Panc1 (cell line): Measurements from ENCODE around the gene BARX1. TPM values are rescaled to one million over a fixed set of nuclear protein-coding genes. Genes with fewer than 3 reads are reported as not detected.

Experiments
- ATAC-seq: fragments of 200-7000 bp; cut with Tn5 transposase; 2 replicates; pipeline ENCODE4 v1.9.1; 2020; ENCODE audit warnings: mild to moderate bottlenecking, moderate library complexity
- BruUV-seq: library from RNA; stranded (reverse); fragments of 400-500 nt; replicated peaks from 2 replicates; lab custom pipeline; 2021; lab: Mats Ljungman, UMichigan
- CTCF ChIA-PET: fragments of 300-600 bp; sonication (Branson Sonifier 250); formaldehyde crosslinking; loops from one replicate; lab custom pipeline; 2022; ENCODE audit warnings: antibody characterized with exemption; lab: Charles Lee
- POLR2A ChIA-PET: fragments of 300-600 bp; sonication (Branson Sonifier 250); formaldehyde crosslinking; loops from one replicate; lab custom pipeline; 2022; ENCODE audit warnings: antibody characterized with exemption; lab: Charles Lee
- DNase-seq: peaks from one replicate; pipeline ENCODE4 v3.0.0-alpha.2; 2010; ENCODE audit warnings: low read depth, low spot score
- H3K27ac ChIP-seq: 2 replicates; pipeline ENCODE4 v1.5.1; 2011; ENCODE audit warnings: mild to moderate bottlenecking, low read length, inconsistent platforms
- H3K27me3 ChIP-seq: fragments of 200-500 bp; sonication (Bioruptor generic); 2 replicates; pipeline ENCODE4 v1.6.0; 2014; ENCODE audit warnings: low read length, inconsistent platforms; ENCODE audit not compliant: control insufficient read depth, insufficient read depth
- H3K36me3 ChIP-seq: fragments of 200-500 bp; sonication (Bioruptor generic); 2 replicates; pipeline ENCODE4 v1.5.1; 2014; ENCODE audit warnings: inconsistent platforms, mild to moderate bottlenecking, low read length, moderate library complexity; ENCODE audit not compliant: control insufficient read depth, insufficient read depth
- H3K4me1 ChIP-seq: 2 replicates; pipeline ENCODE4 v1.5.1; 2011; ENCODE audit warnings: inconsistent platforms, mild to moderate bottlenecking, low read length, moderate library complexity; ENCODE audit not compliant: control insufficient read depth, insufficient read depth
- H3K4me3 ChIP-seq, 2 experiments: 2 replicates each; pipeline ENCODE4 v1.5.1; 2011 to 2012; ENCODE audit warnings: low read depth in 2 of 2, low read length in 2 of 2, mild to moderate bottlenecking in 2 of 2, inconsistent platforms in 1 of 2, moderate library complexity in 1 of 2
- H3K9me3 ChIP-seq: fragments of 200-500 bp; sonication (Bioruptor generic); 2 replicates; pipeline ENCODE4 v1.5.1; 2014; ENCODE audit warnings: low read depth, mild to moderate bottlenecking, inconsistent platforms, low read length, moderate library complexity; ENCODE audit not compliant: control insufficient read depth, insufficient read depth
- POLR2AphosphoS5 ChIP-seq: IDR thresholded peaks from 2 replicates; pipeline ENCODE4 v1.6.1; 2012; ENCODE audit warnings: mild to moderate bottlenecking, low read depth, low read length, moderate library complexity
- SIN3A ChIP-seq: IDR thresholded peaks from 2 replicates; pipeline ENCODE4 v1.6.1; 2012; ENCODE audit warnings: low read depth, mild to moderate bottlenecking, low read length, moderate library complexity, borderline replicate concordance; ENCODE audit not compliant: insufficient read depth
- TCF7L2 ChIP-seq: IDR thresholded peaks from 2 replicates; pipeline ENCODE4 v1.6.1; 2011; ENCODE audit warnings: mild to moderate bottlenecking, low read depth, low read length, inconsistent platforms
- in situ Hi-C: cut with HindIII; loops from 2 replicates; pipeline ENCODE4 v1.10.0; 2016; ENCODE audit warnings: low sequenced_read_pairs, low pct_unique_long_range_greater_than_20kb
- intact Hi-C: fragments of 100-400 bp; cut with micrococcal nuclease; formaldehyde crosslinking; loops from one replicate; pipeline ENCODE4 v1.10.0; 2022; ENCODE audit not compliant: unreplicated experiment
- total RNA-seq: library from RNA; stranded (reverse); gene quantifications from one replicate; pipeline ENCODE4 v1.2.1, GENCODE V29; 2021; ENCODE audit not compliant: unreplicated experiment
- TF ChIP-seq, protein P1 (sequence below): fragments of 450-650 bp; IDR thresholded peaks from 2 replicates; pipeline ENCODE4 v1.5.1; 2017; ENCODE audit warnings: mild to moderate bottlenecking
- TF ChIP-seq, protein P2 (sequence below), 2 experiments: IDR thresholded peaks; 2 replicates each; pipeline ENCODE4 v1.6.1; 2011 to 2012; ENCODE audit warnings: low read depth in 2 of 2, control low read depth in 1 of 2, low read length in 1 of 2, mild to moderate bottlenecking in 1 of 2, moderate library complexity in 1 of 2; ENCODE audit not compliant: insufficient read depth in 1 of 2

BARX1 gene
- total RNA-seq, 1 experiment from 2014 or later = 81.2 TPM

DNA sequence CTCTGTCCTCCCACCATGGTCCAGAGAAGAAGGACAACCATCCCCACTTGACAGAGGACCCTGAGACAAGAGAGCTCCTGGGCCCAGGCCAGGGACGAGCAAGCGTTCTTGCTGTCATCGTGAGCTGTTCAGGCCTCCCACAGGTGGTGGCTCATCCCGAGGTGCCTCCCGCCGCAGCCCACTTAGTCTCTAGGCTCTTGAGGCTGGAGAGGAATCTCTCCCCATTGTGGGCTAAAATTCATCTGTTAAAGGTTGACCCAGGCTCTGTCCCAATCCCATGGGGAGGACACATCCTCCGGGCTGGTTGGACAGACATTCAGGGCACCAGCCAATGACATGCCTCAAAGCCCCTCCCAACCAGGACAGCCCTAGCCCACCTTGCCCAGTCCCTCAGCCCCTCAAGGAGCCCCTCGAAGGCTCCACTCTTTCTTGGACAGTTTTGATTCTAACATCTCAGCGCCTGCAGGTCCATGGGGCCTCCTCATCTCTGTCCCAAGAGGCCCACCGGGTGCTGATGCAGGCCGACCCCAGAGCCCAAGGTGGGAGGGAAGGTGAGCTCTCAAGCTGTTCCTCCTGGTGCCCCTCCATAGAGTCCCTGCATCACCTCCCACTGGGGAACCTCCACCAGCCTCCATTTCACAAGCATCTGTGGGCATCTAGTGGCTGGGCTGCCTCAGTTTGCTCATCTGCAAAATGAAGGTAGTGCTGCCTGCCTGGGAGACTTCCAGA is 52.9 kb downstream of the BARX1 start:
- Histone ChIP-seq H3K36me3 (no peaks in the 10 kb centered on the region), H3K9me3 (no peaks in the 10 kb centered on the region), H3K27me3 (no peaks in the 10 kb centered on the region), H3K4me3 (no peak overlapping the region), H3K4me1 (no peaks in the 10 kb centered on the region), H3K27ac (no peak overlapping the region)
- intact Hi-C loops (no loop called here), in situ Hi-C loops (no loop called here)
- BruUV-seq = no TSS peak
- TF ChIP-seq, protein P1, sequence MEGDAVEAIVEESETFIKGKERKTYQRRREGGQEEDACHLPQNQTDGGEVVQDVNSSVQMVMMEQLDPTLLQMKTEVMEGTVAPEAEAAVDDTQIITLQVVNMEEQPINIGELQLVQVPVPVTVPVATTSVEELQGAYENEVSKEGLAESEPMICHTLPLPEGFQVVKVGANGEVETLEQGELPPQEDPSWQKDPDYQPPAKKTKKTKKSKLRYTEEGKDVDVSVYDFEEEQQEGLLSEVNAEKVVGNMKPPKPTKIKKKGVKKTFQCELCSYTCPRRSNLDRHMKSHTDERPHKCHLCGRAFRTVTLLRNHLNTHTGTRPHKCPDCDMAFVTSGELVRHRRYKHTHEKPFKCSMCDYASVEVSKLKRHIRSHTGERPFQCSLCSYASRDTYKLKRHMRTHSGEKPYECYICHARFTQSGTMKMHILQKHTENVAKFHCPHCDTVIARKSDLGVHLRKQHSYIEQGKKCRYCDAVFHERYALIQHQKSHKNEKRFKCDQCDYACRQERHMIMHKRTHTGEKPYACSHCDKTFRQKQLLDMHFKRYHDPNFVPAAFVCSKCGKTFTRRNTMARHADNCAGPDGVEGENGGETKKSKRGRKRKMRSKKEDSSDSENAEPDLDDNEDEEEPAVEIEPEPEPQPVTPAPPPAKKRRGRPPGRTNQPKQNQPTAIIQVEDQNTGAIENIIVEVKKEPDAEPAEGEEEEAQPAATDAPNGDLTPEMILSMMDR = no peak
- TF ChIP-seq POLR2AphosphoS5 = no peak
- TF ChIP-seq SIN3A = no peak
- TF ChIP-seq TCF7L2 = no peak
- TF ChIP-seq, protein P2, sequence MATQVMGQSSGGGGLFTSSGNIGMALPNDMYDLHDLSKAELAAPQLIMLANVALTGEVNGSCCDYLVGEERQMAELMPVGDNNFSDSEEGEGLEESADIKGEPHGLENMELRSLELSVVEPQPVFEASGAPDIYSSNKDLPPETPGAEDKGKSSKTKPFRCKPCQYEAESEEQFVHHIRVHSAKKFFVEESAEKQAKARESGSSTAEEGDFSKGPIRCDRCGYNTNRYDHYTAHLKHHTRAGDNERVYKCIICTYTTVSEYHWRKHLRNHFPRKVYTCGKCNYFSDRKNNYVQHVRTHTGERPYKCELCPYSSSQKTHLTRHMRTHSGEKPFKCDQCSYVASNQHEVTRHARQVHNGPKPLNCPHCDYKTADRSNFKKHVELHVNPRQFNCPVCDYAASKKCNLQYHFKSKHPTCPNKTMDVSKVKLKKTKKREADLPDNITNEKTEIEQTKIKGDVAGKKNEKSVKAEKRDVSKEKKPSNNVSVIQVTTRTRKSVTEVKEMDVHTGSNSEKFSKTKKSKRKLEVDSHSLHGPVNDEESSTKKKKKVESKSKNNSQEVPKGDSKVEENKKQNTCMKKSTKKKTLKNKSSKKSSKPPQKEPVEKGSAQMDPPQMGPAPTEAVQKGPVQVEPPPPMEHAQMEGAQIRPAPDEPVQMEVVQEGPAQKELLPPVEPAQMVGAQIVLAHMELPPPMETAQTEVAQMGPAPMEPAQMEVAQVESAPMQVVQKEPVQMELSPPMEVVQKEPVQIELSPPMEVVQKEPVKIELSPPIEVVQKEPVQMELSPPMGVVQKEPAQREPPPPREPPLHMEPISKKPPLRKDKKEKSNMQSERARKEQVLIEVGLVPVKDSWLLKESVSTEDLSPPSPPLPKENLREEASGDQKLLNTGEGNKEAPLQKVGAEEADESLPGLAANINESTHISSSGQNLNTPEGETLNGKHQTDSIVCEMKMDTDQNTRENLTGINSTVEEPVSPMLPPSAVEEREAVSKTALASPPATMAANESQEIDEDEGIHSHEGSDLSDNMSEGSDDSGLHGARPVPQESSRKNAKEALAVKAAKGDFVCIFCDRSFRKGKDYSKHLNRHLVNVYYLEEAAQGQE (IDR thresholded peaks at IDR 0.05; ENCODE audit: insufficient read depth in 1 of 2, low read depth in 2 of 2, low read length in 1 of 2) = no peak
- DNase-seq = no peak
- no peak for ATAC-seq
- CTCF ChIA-PET = no interaction called here
- POLR2A ChIA-PET = no interaction called here

Other genes with a start within 250 kb of the BARX1 start
- 10.6 TPM for gene PTPDC1, start 129.1 kb upstream of the BARX1 start, total RNA-seq